Spinal cord (tissue), 10 donors: ENCODE measurements around the gene TMEM132E. TPM values are rescaled to one million over a fixed set of nuclear protein-coding genes. Genes with fewer than 3 reads are reported as not detected.

Source experiments
- DNase-seq, 6 donors: peaks; one replicate each; pipeline versions ENCODE4 v3.0.0 to v3.0.0-alpha.2; 2013 to 2015; ENCODE audit warnings: low spot score in 6 of 6, low read depth in 4 of 6
- H3K27ac ChIP-seq: one replicate; pipeline ENCODE4 v1.5.1; 2013; ENCODE audit warnings: low read depth, low read length, control low read depth
- H3K27me3 ChIP-seq: one replicate; pipeline ENCODE4 v1.6.1; 2013; ENCODE audit warnings: low read length; ENCODE audit not compliant: control insufficient read depth, insufficient read depth
- H3K36me3 ChIP-seq: one replicate; pipeline ENCODE4 v1.6.1; 2013; ENCODE audit warnings: low read length; ENCODE audit not compliant: control insufficient read depth, insufficient read depth
- H3K4me1 ChIP-seq: one replicate; pipeline ENCODE4 v1.6.1; 2013; ENCODE audit warnings: low read length; ENCODE audit not compliant: control insufficient read depth, insufficient read depth
- H3K4me3 ChIP-seq: one replicate; pipeline ENCODE4 v1.5.1; 2013; ENCODE audit warnings: low read depth, low read length, control low read depth
- H3K9me3 ChIP-seq: one replicate; pipeline ENCODE4 v1.6.1; 2013; ENCODE audit warnings: low read length; ENCODE audit not compliant: control insufficient read depth, insufficient read depth
- WGBS: methylation state at CpG from one replicate; pipeline ENCODE4 v1.1.5; 2013; ENCODE audit warnings: missing lambda C conversion rate; ENCODE audit not compliant: insufficient coverage; 5-methylcytosine and 5-hydroxymethylcytosine counted together
- polyA plus RNA-seq, 2 donors: library from polyadenylated mRNA; unstranded; fragments of 120-200 nt; gene quantifications; one replicate each; pipeline ENCODE4 v1.2.1, GENCODE V29; 2013; ENCODE audit not compliant: insufficient read length in 2 of 2
- total RNA-seq, 2 donors: library from RNA; depleted of rRNA in 1 of 2; stranded (reverse); fragments of 120-200 nt in 1 of 2; fragments of >200 nt in 1 of 2; gene quantifications; one replicate each; pipeline versions ENCODE4 v1.2.3 to v1.2.4, GENCODE V29; 2013 to 2014
- donor health status: healthy.

TMEM132E gene
- total and polyA plus RNA-seq, 4 donors, result 6.2 to 28.4 (median 21.1) TPM

GRCh38 chr17:34637548-34638525 lies 58.5 kb downstream of the TMEM132E start:
- H3K4me3 ChIP-seq, result no peak overlapping the region
- WGBS, result 16% methylated on average over 72 of the region's 73 CpGs
- peak in 5 of 6 donors; percentile 56 to 91 (median 62) for DNase-seq
- no peak overlapping the region for H3K27ac ChIP-seq
- no peaks in the 10 kb centered on the region for H3K9me3 ChIP-seq
- peaks cover 14% of the 10 kb centered on the region for H3K4me1 ChIP-seq
- peaks cover 34% of the 10 kb centered on the region for H3K36me3 ChIP-seq
- H3K27me3 ChIP-seq, result peaks cover 16% of the 10 kb centered on the region

- H3K4me3 ChIP-seq, result no peak overlapping the region
- peaks cover 32% of the 10 kb centered on the region for H3K36me3 ChIP-seq
- H3K27ac ChIP-seq, result no peak overlapping the region
- H3K9me3 ChIP-seq, result no peaks in the 10 kb centered on the region
- peaks cover 16% of the 10 kb centered on the region for H3K27me3 ChIP-seq
- no peak for DNase-seq
- WGBS, result 80% methylated on average over 2 of the region's 17 CpGs
- peaks cover 14% of the 10 kb centered on the region for H3K4me1 ChIP-seq
These were observed 59.3 kb downstream of the TMEM132E start for GRCh38 chr17:34638526-34639260.

DNA sequence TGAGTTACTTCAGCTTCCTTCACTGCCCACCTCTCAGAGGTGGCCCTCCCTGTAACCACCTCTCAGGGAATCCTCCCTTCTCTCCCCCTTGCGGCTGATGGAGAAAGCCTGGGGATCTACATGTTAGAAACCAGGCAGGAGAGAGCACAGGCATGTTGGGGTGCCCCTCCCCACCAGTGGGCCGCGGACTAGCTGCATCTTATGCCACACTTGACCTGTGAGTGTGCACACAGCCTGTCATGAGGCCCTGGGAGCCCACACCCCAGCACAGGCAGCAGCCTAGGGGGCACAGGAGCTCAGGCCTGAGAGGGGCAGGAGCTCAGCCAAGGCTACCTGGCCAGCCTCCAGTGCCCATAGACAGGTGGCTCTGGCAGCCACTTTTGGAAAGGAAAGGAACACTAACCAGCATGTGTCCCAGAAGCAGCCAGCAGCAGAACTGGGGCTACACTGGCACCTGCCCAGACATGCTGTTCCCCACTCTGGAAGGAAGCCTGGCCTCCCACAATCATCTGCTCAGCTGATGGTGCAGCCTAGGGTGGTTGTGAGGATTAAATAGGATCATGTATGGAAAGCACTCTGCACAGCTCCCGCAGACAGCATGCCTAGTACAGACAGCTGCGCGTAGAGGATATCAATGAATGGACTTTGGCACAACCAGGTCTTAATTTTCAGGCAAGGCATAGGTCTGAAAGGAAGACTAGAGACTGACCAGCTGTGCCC lies 60.5 kb downstream of the TMEM132E start:
- Histone ChIP-seq H3K36me3 (peaks cover 27% of the 10 kb centered on the region), H3K9me3 (no peaks in the 10 kb centered on the region), H3K27ac (no peak overlapping the region), H3K27me3 (peaks cover 16% of the 10 kb centered on the region), H3K4me1 (peaks cover 18% of the 10 kb centered on the region), H3K4me3 (no peak overlapping the region)
- DNase-seq, result peak in 2 of 6 donors; percentile 78
- WGBS, result 75% methylated on average over 5 of the region's 6 CpGs

DNA sequence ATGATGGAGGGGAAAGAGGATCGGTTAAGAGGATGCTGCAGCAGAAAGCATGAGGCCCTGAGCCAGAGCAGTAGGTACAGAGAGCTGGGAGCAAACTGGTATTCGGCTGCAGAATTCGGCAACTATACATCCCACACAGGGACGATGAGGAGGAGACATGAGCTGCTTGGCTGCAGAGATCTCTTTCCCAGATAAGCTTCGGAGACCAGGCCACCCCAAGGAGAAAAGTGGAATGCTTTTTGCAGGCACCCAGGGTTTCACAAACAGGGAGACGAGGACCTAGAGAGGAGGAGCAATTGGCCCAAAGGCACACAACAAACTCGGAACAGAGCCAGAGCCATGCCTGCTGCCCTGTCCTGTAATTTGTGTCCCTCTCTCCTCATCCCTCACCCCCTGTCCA lies 62.0 kb downstream of the TMEM132E start:
- no peak for DNase-seq

GRCh38 chr17:34644941-34645550 lies 65.7 kb downstream of the TMEM132E start:
- Histone ChIP-seq H3K9me3 (no peaks in the 10 kb centered on the region), H3K36me3 (no peaks in the 10 kb centered on the region), H3K27ac (no peak overlapping the region), H3K27me3 (no peaks in the 10 kb centered on the region), H3K4me3 (no peak overlapping the region), H3K4me1 (peaks cover 23% of the 10 kb centered on the region)
- 72% methylated on average over 3 of the region's 3 CpGs for WGBS
- DNase-seq, result no peak

More for the DNA sequence above, 62.0 kb downstream of the TMEM132E start:
- Histone ChIP-seq H3K4me1 (peaks cover 33% of the 10 kb centered on the region), H3K9me3 (no peaks in the 10 kb centered on the region), H3K4me3 (no peak overlapping the region), H3K27ac (no peak overlapping the region), H3K36me3 (peaks cover 21% of the 10 kb centered on the region), H3K27me3 (peaks cover 13% of the 10 kb centered on the region)
- WGBS, result 51% methylated on average over 5 of the region's 7 CpGs

DNA sequence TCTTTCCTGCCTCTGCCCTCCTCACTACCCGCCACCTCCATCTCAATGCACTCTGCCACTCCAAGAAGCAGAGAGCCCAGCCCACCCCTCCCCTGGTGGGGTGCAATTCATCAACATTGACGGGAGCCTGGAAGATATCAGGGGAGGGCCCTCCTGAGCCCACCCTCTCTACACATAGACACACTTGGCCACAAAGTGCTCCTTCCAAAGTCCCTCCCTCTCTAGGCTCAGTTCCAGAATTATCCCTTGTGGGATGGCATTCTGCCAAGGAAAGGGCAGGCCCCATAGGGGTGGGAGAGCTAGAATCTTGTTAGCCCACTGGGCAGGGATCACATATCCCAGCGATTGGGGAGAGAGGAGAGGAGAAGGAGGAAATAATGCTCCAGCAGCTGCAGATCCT lies 66.2 kb downstream of the TMEM132E start:
- DNase-seq, result peak in 4 of 6 donors; percentile 58 to 91 (median 80)
- Histone ChIP-seq H3K9me3 (no peaks in the 10 kb centered on the region), H3K27ac (no peak overlapping the region), H3K4me3 (no peak overlapping the region), H3K27me3 (no peaks in the 10 kb centered on the region), H3K4me1 (peaks cover 23% of the 10 kb centered on the region), H3K36me3 (no peaks in the 10 kb centered on the region)
- WGBS, result 11% methylated on average over 2 of the region's 3 CpGs

DNA sequence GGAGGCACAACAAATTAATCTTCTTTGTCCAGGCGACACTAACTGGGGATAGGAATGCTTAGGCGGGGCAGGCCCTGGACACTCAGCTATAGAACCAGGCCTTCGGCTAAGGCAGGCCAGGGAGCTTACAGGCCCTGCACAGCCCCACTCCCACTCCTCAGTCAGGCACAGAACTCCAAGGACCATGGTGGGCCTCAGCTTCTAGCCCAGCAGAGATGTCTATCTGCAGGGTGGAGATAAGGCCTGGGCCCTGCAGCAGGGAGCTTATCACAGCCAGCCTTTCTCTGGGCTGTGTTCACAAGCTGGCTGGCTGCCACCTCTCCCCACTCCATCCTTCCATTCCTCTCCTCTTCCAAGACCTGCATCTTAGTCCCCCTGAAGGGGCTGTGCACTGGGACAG lies 68.1 kb downstream of the TMEM132E start:
- H3K27me3 ChIP-seq, result peaks cover 2% of the 10 kb centered on the region
- no peak overlapping the region for H3K4me3 ChIP-seq
- H3K9me3 ChIP-seq, result no peaks in the 10 kb centered on the region
- no peaks in the 10 kb centered on the region for H3K36me3 ChIP-seq
- WGBS, result 85% methylated on average over 3 of the region's 3 CpGs
- H3K4me1 ChIP-seq, result peaks cover 29% of the 10 kb centered on the region
- H3K27ac ChIP-seq, result no peak overlapping the region
- DNase-seq, result no peak

DNA sequence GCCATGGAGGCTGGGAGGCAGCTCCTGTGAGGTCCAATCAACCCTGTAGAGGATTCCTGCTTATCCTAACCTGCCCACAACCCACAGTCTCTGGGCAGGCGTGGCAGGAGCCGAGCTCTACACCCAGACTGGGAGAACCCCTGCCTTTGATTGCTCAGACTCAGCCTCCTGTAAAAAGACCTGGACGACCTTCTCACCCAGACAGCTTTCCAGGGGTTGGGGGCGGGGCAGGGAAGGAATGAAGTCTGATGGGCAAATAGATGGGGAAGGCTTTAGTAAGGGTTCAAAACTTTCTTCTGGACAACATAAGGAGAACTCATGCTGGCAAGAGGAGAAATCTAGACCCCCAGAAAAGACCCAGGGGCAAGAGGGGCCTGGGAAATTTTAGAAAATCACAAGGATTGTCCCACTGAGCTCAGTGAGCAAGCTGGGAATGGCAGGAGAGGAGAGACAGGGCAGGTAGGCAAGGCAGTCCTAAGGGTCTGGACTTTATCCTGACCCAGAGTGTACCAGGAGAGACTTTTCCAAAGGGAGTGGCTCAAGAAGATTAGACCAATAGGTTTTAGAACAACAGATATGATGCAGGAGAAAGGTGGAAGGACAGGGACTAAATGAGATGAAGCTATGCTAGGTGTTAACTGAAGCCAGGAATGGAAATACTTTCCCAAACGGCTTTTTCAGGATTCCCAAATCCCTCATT lies 70.8 kb downstream of the TMEM132E start:
- no peaks in the 10 kb centered on the region for H3K36me3 ChIP-seq
- peaks cover 32% of the 10 kb centered on the region for H3K4me1 ChIP-seq
- no peaks in the 10 kb centered on the region for H3K9me3 ChIP-seq
- WGBS, result no CpG with 5 or more reads among the region's 5 CpGs
- no peak for DNase-seq
- H3K4me3 ChIP-seq, result no peak overlapping the region
- H3K27me3 ChIP-seq, result peaks cover 17% of the 10 kb centered on the region
- no peak overlapping the region for H3K27ac ChIP-seq
